ENCODE data around the gene TPM2. TPM values are rescaled to one million over a fixed set of nuclear protein-coding genes. Genes with fewer than 3 reads are reported as not detected.

The TPM2 gene
- polyA plus RNA-seq, 4 donors: 127 to 206 (median 194) TPM

DNA sequence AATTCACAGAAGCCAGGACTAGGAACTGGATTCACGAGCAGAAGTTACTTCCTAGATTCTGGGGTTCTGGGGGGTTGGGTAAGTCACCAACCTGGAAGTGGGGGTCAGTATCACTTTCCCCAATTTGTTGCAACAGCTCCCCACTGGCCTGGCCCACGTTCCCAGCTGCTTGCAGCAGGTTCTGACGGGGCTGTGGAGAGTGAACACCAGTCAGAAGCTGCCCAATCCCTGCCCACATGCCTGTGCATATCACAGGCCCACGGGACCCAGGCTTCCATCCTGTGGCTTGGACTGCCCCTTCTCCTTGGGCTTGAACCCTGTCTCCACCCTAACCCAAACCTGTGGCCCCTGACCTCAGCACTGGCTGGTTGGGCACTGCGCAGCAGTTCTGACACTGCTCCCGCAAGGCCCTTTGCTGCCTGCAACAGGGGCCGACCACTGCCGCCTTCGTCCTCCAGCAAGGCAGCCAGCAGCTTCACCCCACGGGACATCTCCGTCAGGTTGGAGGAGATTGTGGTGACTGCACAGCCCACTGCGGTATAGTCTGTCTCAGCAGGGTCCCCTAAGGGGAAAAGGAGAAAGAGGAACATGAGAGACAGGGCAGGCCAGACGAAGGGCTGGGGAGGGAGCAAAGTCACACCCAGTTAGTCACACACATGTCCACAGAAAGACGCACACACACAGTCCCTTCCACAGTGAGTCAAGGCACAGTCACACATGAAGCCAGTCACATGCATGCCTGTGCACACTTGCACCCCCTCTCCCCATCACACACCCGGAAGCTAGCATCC lies 29.2 kb upstream of the TPM2 start:
- DNase-seq (ENCODE audit: low read depth in 4 of 4, low spot score in 2 of 4): no peak

- DNase-seq (ENCODE audit: low read depth in 4 of 4, low spot score in 2 of 4): no peak
Observed at GRCh38 chr9:35717132-35717870, 27.6 kb upstream of the TPM2 start.

DNA sequence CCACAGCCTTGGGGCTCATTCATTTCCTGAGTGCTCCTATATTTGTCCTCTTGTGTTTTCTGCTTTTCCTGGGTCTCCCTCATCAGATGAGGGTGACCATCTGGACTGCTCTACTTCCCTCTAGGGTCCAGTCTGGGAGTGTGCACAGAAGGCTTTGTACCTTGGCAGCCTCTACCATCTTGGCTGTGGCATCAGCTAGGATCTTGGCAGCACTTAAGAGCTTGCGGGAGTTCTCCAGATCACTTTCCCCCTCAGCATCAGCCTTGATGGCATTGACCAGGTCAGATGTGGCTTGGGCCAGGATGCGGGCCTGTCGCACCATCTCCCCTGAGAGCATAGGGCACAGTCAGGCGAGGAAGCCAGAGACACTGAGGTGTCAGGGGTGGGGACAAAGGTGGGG lies 26.5 kb upstream of the TPM2 start:
- no peak for DNase-seq (ENCODE audit: low read depth in 4 of 4, low spot score in 2 of 4)

DNA sequence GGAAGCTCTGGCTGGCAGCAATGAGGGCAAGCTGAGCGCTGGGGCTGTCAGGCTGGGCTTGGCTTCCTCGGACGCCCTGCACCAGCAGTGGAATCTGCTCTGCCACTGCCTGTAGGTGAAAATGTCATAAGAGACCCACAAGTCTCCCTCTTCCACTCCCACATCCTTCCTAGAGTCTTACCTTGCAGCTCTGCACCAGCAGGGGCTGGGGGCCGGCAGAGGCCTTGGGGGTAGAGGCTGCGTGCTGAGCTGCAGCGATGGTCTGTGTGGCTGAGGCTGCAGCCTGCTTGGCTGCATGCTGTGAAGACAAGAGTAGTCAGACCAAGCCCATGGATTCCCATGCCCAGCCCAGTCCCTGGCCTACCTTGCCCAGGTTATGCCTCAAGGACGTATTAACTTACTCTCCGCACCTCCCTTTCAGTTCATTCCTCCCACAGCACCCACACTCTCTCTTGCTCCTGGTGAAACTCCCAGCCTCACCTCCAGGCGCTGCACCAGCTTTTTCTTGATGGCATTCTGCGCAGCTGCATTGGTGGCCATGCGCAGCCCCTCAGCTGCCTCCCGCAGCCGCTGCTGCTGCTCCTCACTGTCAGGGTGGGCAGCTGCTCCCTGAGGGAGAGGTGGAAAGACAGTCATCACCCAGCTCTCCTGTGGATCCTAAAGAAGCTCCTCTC lies 25.0 kb upstream of the TPM2 start:
- DNase-seq (ENCODE audit: low read depth in 4 of 4, low spot score in 2 of 4): no peak

- DNase-seq (ENCODE audit: low read depth in 4 of 4, low spot score in 2 of 4): no peak
Observed at GRCh38 chr9:35714123-35714522, 24.4 kb upstream of the TPM2 start.

DNA sequence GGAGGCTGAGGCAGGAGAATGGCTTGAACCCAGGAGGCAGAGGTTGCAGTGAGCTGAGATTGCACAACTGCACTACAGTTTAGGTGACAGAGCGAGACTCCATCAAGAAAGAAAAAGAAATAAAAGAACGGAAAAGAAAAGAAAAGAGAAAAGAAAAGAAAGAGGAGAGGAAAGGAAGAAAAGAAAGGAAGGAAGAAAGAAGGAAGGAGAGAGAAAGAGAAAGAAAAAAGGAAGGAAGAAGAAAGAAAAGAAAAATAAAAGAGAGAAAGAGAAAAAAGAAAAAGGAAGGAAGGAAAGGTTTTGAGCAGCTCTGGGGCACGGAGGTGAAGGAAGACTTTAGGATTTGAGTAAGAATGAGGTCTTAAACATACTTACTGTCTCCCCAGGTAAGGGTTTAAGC lies 23.9 kb upstream of the TPM2 start:
- no peak for DNase-seq (ENCODE audit: low read depth in 4 of 4, low spot score in 2 of 4)

DNA sequence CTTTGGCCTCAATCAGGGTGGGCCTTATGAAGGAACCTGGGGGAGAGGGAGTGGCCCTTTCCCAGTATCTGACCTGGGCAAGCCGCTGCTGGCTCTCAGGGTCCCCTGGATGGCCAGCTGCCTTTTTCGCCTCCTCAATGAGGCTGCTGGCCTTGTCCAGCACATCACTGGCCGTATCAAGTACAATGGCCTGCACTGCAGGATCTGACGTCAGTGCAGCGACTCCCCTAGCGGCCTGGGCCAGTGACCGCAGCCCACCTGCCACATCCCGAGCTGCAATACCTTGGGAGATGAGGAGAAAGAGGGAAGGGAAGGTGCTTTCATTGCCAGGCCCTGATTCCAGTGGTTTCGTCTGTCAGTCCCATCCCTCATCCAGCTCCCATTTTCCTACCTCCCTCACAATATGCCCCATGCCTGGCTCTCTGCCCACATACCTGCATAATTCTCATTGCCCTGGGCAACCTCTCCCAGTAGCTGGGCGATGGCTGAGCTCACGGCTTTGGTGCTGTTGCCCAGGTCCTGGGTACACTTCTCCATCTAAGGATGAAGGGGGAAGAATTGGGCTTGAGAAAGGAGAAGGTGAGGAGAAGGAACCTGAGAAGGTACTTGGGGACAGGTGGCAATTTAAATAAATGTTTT lies 23.2 kb upstream of the TPM2 start:
- DNase-seq (ENCODE audit: low read depth in 4 of 4, low spot score in 2 of 4): no peak

GRCh38 chr9:35711501-35712428 lies 22.0 kb upstream of the TPM2 start:
- no peak for DNase-seq (ENCODE audit: low read depth in 4 of 4, low spot score in 2 of 4)

DNA sequence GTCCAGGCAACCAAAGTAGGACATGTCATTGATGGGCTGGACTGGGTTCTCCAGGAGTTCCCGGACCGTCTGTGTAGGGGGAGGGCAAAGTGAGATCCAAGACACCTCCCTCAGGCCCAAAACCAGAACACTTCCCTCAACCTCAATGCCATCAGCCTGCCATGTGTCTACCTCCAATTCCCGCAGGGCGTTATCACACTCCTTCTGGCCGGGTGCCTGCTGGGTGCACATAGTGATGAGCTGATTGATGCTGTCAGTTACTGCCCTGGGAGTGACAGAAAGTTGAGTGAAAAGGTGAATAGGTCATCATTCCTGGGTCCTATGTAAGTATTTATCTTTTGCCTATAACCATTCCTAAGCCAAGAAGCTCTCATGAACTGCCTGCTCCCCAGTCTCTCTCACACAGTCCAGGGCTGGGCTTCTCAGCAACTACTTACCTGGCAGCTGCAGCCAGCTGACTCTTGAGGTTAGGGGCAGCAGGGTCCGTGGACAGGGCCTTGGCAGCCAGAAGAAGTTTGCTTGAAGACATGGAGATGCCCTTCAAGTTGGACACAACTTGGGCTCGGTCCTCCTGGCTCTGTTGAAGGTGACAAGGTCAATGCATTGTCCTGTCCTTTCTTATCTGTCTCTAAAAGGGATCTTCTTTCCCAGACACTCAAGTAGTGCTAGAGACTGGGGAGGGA lies 21.2 kb upstream of the TPM2 start:
- DNase-seq (ENCODE audit: low read depth in 4 of 4, low spot score in 2 of 4): no peak

DNA sequence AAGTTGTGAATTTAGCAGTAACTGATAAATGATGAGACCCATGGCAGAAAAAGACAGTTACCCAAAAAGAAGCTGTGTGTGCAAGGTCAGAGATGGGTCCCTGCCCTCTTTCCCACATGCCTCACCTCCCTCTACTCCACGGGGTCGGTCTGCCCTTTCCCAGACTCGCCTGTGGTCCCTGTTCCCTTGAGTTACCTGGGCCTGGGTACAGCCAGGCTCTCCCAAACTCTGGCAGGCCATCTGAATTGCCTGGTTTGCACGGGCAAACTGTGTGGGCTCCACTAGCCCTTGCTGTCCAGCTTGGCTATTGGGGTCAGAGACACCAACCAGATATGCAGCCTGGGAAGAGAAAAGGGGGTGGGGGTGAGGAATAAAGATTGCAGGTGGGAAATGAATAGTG lies 18.4 kb upstream of the TPM2 start:
- DNase-seq (ENCODE audit: low read depth in 4 of 4, low spot score in 2 of 4): no peak

DNA sequence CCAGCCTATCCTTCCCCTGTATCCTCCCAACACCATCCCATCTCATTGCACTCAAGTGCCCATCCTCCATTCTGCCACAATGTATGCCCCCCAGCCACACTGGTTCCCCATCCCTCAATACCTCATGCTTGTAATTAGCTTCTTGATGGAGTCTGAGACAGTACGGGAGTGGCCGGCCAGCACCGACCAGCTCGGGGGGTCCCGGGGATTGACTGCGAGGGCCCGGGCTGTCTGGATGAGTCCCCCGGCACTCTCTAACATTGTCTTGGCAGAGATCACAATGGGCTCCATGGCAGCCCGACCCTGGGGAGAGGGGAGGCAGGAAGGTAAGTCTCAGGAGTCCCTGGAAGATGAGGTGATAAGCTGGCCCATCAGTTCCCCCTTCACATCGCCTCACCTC lies 17.2 kb upstream of the TPM2 start:
- no peak for DNase-seq (ENCODE audit: low read depth in 4 of 4, low spot score in 2 of 4)

DNA sequence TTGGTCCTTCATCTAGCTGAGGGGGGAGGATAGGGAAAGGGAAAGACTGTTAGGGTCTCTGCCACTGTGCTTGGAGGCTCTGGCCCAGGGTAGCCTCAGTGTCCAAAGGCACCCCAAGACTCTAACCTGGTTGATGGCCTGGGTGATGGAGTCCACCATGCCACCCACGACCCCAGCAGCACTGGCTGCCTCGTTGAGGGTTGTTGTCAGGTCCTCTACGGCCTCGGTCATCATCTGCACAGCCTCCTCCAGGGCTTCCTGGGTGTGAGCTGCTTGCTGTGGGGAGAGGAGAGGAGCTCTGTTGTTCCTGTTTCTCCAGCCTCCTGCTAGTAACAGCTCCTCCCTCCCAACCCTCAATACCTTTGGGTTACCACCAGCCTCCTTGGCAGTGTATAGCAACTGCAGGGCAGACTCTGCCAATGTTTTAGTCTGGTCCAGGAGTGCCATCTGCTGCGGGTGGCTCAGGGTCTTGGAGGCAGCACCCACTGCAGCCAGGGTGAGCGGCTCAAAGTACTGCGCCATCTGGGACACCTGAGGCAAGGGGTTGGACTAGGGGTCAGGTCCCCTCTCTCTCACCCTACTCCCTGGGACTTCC lies 16.2 kb upstream of the TPM2 start:
- DNase-seq (ENCODE audit: low read depth in 4 of 4, low spot score in 2 of 4): no peak

DNA sequence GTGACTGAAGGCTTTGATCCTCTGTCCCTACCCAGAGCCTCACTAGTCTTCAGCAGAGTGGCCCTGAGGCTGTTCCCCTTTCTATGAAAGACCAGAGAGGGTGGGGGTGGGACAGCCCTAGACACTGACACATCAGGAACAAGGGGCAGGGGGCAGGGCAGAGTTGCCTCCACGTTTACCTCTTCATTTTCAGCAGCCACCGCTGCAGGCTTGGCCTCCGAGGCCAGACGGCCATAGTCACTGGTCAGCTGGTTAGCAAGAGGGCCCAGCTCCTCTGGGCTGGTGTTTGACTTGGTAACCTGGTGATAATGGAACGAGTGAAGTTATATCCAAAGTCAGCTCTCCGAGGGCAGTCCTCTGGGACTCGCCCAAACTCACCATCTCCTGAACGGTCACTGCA lies 15.6 kb upstream of the TPM2 start:
- DNase-seq (ENCODE audit: low read depth in 4 of 4, low spot score in 2 of 4): no peak

GRCh38 chr9:35703906-35704672 lies 14.4 kb upstream of the TPM2 start:
- DNase-seq (ENCODE audit: low read depth in 4 of 4, low spot score in 2 of 4): no peak

- DNase-seq (ENCODE audit: low read depth in 4 of 4, low spot score in 2 of 4): no peak
Observed at GRCh38 chr9:35702696-35703095, 13.0 kb upstream of the TPM2 start.

DNA sequence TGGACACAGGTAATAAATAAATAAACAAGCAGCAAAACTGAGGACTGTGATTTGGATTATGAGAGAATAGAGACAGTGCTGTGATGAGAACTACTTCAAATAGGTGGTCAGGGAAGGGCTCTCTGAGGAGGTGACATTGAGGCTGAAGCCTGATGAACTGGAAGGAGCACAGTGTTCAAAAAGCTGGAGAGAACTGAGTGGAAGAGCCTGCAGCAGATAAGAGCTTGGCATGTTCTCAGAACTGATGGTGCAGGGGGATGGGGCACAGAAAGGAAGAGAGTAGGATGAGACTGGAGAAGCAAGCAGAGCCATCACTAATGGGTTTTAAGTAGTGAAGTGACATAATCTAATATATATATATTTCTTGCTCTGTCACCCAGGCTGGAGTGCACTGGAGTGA lies 11.2 kb upstream of the TPM2 start:
- DNase-seq (ENCODE audit: low read depth in 4 of 4, low spot score in 2 of 4): no peak

- no peak for DNase-seq (ENCODE audit: low read depth in 4 of 4, low spot score in 2 of 4)
Observed at GRCh38 chr9:35700031-35700430, 10.3 kb upstream of the TPM2 start.

DNA sequence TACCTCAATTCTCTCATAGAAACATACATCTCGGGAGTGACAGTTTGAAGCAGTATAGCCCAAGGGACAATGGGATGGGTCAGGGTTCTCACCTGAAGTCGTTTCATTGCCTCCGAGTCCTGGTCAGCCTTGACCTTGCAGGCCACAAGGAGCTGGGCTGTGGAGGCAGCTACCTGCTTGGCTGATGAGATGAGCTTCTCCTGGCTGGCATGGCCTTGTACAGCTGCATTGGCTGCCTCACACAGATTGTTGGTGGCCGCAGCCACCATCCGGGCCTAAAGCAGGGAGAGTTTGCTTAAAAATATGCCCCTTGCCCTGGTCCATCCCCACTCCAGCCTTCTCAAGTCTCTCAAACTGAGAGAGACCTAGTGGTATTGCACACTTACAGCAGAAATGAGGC lies 8.5 kb upstream of the TPM2 start:
- no peak for DNase-seq (ENCODE audit: low read depth in 4 of 4, low spot score in 2 of 4)

All from left renal cortex interstitium (tissue), 4 donors.